SK-N-SH (cell line): ENCODE results near the gene RBCK1. TPM values are rescaled to one million over a fixed set of nuclear protein-coding genes. Genes with fewer than 3 reads are reported as not detected.
A peak's percentile ranks its signal among the peaks of the same experiment; 100 is the strongest.

ENCODE experiments used
- CTCF ChIA-PET: fragments of 300-600, 350-600 bp; formaldehyde crosslinking; extraction: SDS; loops from one replicate; lab custom pipeline; 2021; lab: Yijun Ruan, JAX
- POLR2A ChIA-PET: fragments of 350-600 bp; sonication (Branson Sonifier 250); formaldehyde crosslinking; extraction: SDS; loops from one replicate; lab custom pipeline; 2020; ENCODE audit warnings: antibody characterized with exemption, inconsistent platforms; lab: Yijun Ruan, JAX
- DNase-seq: peaks from one replicate; pipeline ENCODE4 v3.0.0; 2012
- H2AFZ ChIP-seq: fragments of 200-600 bp; sonication (generic); 2 replicates; pipeline ENCODE4 v1.8.1; 2016; ENCODE audit warnings: antibody characterized with exemption, mild to moderate bottlenecking, low read depth
- H3F3A ChIP-seq: fragments of 200-600 bp; sonication (generic); replicated peaks from 2 replicates; pipeline ENCODE3; 2016; ENCODE audit warnings: antibody characterized with exemption, mild to moderate bottlenecking; ENCODE audit not compliant: insufficient read depth
- H3K27ac ChIP-seq, 2 experiments: fragments of 200-500 bp in 1 of 2; fragments of 200-600 bp in 1 of 2; sonication (Bioruptor generic) in 1 of 2; sonication (generic), shearing (Covaris generic) in 1 of 2; 2 replicates each; pipeline versions ENCODE4 v1.5.1 to v1.6.1; 2014 to 2016; ENCODE audit warnings: low read depth in 2 of 2, inconsistent platforms in 1 of 2, low read length in 1 of 2, mild to moderate bottlenecking in 1 of 2, mixed read lengths in 1 of 2
- H3K27me3 ChIP-seq: fragments of 200-600 bp; sonication (generic), shearing (Covaris generic); 2 replicates; pipeline ENCODE4 v1.6.1; 2016; ENCODE audit warnings: mixed run types; ENCODE audit not compliant: insufficient read depth
- H3K36me3 ChIP-seq, 2 experiments: fragments of 200-500 bp in 1 of 2; fragments of 200-600 bp in 1 of 2; sonication (Bioruptor generic) in 1 of 2; sonication (generic) in 1 of 2; replicated peaks in 1 of 2; 2 replicates each; pipeline versions ENCODE3 to v1.5.1; 2014 to 2016; ENCODE audit warnings: low read length in 1 of 2, mild to moderate bottlenecking in 1 of 2; ENCODE audit not compliant: insufficient read depth in 2 of 2, control insufficient read depth in 1 of 2
- H3K4me1 ChIP-seq, 2 experiments: fragments of 200-500 bp in 1 of 2; fragments of 200-600 bp in 1 of 2; sonication (Bioruptor generic) in 1 of 2; sonication (generic), shearing (Covaris generic) in 1 of 2; 2 replicates each; pipeline versions ENCODE4 v1.5.1 to v1.6.1; 2014 to 2016; ENCODE audit warnings: low read depth in 1 of 2, low read length in 1 of 2, mixed run types in 1 of 2; ENCODE audit not compliant: insufficient read depth in 2 of 2, control insufficient read depth in 1 of 2
- H3K4me2 ChIP-seq: fragments of 200-600 bp; sonication (generic), shearing (Covaris generic); 2 replicates; pipeline ENCODE4 v1.6.1; 2017; ENCODE audit warnings: mixed run types
- H3K4me3 ChIP-seq, 2 experiments: fragments of 200-500 bp in 1 of 2; fragments of 200-600 bp in 1 of 2; sonication (Bioruptor generic) in 1 of 2; sonication (generic), shearing (Covaris generic) in 1 of 2; 2 replicates each; pipeline versions ENCODE4 v1.5.1 to v1.8.1; 2014 to 2016; ENCODE audit warnings: low read depth in 2 of 2, inconsistent platforms in 1 of 2, low read length in 1 of 2, mild to moderate bottlenecking in 1 of 2, mixed read lengths in 1 of 2, moderate library complexity in 1 of 2
- H3K79me2 ChIP-seq: fragments of 200-600 bp; sonication (generic); 2 replicates; pipeline ENCODE4 v1.8.1; 2017; ENCODE audit warnings: mild to moderate bottlenecking; ENCODE audit not compliant: insufficient read depth
- H3K9ac ChIP-seq: fragments of 200-600 bp; sonication (generic); 2 replicates; pipeline ENCODE4 v1.6.1; 2017; ENCODE audit warnings: mixed run types
- H3K9me2 ChIP-seq: fragments of 200-600 bp; sonication (generic); 2 replicates; pipeline ENCODE4 v1.6.1; 2017; ENCODE audit warnings: mixed run types
- H3K9me3 ChIP-seq: fragments of 200-600 bp; sonication (generic); 2 replicates; pipeline ENCODE4 v1.6.1; 2017; ENCODE audit warnings: mixed run types, mild to moderate bottlenecking, moderate library complexity
- H4K20me1 ChIP-seq: fragments of 200-600 bp; sonication (generic); 2 replicates; pipeline ENCODE4 v1.6.1; 2017; ENCODE audit warnings: mild to moderate bottlenecking, mixed run types; ENCODE audit not compliant: insufficient read depth
- EP300 ChIP-seq, 2 experiments: IDR thresholded peaks; 2 replicates each; pipeline versions ENCODE4 v1.4.0 to v1.6.1; 2012; ENCODE audit warnings: borderline replicate concordance in 1 of 2, low read depth in 1 of 2, low read length in 1 of 2
- GATA2 ChIP-seq: sonication (generic); formaldehyde crosslinking; IDR thresholded peaks from 2 replicates; pipeline ENCODE4 v1.5.0; 2020; ENCODE audit warnings: mild to moderate bottlenecking, missing genetic modification reagents
- POLR2AphosphoS5 ChIP-seq: IDR thresholded peaks from 2 replicates; pipeline ENCODE4 v1.6.1; 2012; ENCODE audit warnings: low read depth, low read length
- TEAD4 ChIP-seq: IDR thresholded peaks from 2 replicates; pipeline ENCODE4 v1.4.0; 2012; ENCODE audit warnings: mild to moderate bottlenecking, borderline replicate concordance; ENCODE audit not compliant: insufficient read depth
- WGBS: methylation state at CpG from one replicate; pipeline ENCODE4 v1.1.6; 2017; ENCODE audit warnings: low lambda C conversion rate; 5-methylcytosine and 5-hydroxymethylcytosine counted together
- polyA plus RNA-seq, 3 experiments: library from polyadenylated mRNA; depleted of rRNA; stranded (reverse); fragments of >200 nt; gene quantifications; 2 replicates each; pipeline ENCODE4 v1.2.3, GENCODE V29; 2012
- TF ChIP-seq, protein P1 (sequence below): fragments of 150-350 bp; IDR thresholded peaks from 2 replicates; pipeline ENCODE4 v1.6.1; 2017; ENCODE audit warnings: antibody characterized with exemption, low read length, low read depth, borderline replicate concordance
- TF ChIP-seq, protein P2 (sequence below): fragments of 150-350 bp; IDR thresholded peaks from 2 replicates; pipeline ENCODE4 v1.6.1; 2016; ENCODE audit warnings: mild to moderate bottlenecking, low read depth, low read length

Gene RBCK1
- polyA plus RNA-seq, 1 of the 3 experiments (the other 2 are of a cell fraction) = 105 TPM

DNA sequence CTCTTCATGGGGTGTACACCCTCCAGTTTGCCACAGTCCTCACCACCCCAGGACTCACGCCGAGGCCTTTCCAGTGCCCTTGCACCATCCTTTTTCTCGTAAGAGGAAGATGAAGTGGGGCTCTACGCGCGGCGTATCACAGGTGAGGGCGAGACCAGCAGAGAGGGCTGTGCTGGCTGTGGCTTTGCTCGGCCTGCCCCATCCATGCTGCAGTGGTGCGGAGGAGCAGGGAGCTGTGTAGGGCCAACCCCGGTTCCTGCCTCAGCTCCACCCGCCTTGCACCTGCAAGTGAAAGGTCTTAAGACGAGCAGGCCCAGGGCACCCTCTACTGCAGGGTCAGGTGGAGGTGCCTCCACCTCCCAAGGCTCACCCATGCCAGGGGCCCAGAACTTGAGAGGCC, 24.1 kb downstream of the RBCK1 start:
- Histone ChIP-seq H3K4me1 (peaks cover 0 to 5% of the 10 kb centered on the region in 2 experiments; a peak in 1 of 4 replicates), H3K4me2 (no peak overlapping the region), H3K27me3 (no peaks in the 10 kb centered on the region), H4K20me1 (peaks cover 3% of the 10 kb centered on the region; the same call in 1 of the 2 replicates), H3K4me3 (no peak overlapping the region), H3K36me3 (peaks cover 23 to 69% of the 10 kb centered on the region in 2 experiments), H3K79me2 (no peaks in the 10 kb centered on the region), H3K9me2 (no peaks in the 10 kb centered on the region), H3K9me3 (no peaks in the 10 kb centered on the region), H3F3A (peaks cover 16% of the 10 kb centered on the region), H3K9ac (no peak overlapping the region), H2AFZ (no peak overlapping the region), H3K27ac (no peak overlapping the region; a peak in 1 of 4 replicates)
- CTCF ChIA-PET = interaction anchor here (0.9 to 6.8 kb wide), 17 partner anchors 9 to 213 kb away, joined by 3 to 94 read pairs (median 7); partner anchors contain the start of gene TRIB3
- TF ChIP-seq, protein P1, sequence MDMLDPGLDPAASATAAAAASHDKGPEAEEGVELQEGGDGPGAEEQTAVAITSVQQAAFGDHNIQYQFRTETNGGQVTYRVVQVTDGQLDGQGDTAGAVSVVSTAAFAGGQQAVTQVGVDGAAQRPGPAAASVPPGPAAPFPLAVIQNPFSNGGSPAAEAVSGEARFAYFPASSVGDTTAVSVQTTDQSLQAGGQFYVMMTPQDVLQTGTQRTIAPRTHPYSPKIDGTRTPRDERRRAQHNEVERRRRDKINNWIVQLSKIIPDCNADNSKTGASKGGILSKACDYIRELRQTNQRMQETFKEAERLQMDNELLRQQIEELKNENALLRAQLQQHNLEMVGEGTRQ = no peak
- DNase-seq = no peak
- WGBS = 96% methylated on average over 12 of the region's 13 CpGs
- POLR2A ChIA-PET = interaction anchor here (0.8 to 1.8 kb wide), 2 partner anchors 51 to 84 kb away, joined by 4 to 10 read pairs; partner anchors contain the start of gene TRIB3

GRCh38 chr20:432677-433299, 24.7 kb downstream of the RBCK1 start:
- Histone ChIP-seq H3F3A (peaks cover 16% of the 10 kb centered on the region), H3K36me3 (peaks cover 21 to 69% of the 10 kb centered on the region in 2 experiments)
- CTCF ChIA-PET = interaction anchor here (1.4 to 6.8 kb wide), 7 partner anchors 10 to 212 kb away, joined by 5 to 94 read pairs (median 6); no protein-coding TSS in a partner anchor
- TF ChIP-seq TEAD4 (no peak), GATA2 (CRISPR knock-in tag) (no peak), EP300 (IDR thresholded peaks at IDR 0.05; ENCODE audit: borderline replicate concordance in 1 of 2, low read depth in 1 of 2, low read length in 1 of 2) (no peak), POLR2AphosphoS5 (peak; percentile 9; the same call in 1 of the 2 replicates)
- TF ChIP-seq, protein P2, sequence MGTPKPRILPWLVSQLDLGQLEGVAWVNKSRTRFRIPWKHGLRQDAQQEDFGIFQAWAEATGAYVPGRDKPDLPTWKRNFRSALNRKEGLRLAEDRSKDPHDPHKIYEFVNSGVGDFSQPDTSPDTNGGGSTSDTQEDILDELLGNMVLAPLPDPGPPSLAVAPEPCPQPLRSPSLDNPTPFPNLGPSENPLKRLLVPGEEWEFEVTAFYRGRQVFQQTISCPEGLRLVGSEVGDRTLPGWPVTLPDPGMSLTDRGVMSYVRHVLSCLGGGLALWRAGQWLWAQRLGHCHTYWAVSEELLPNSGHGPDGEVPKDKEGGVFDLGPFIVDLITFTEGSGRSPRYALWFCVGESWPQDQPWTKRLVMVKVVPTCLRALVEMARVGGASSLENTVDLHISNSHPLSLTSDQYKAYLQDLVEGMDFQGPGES = no peak
- TF ChIP-seq, all 33 proteins: peak for 1
- Histone ChIP-seq H2AFZ (no peak overlapping the region), H3K79me2 (no peaks in the 10 kb centered on the region), H3K9me3 (no peaks in the 10 kb centered on the region), H3K27me3 (no peaks in the 10 kb centered on the region), H3K4me1 (peaks cover 0 to 5% of the 10 kb centered on the region in 2 experiments; a peak in 1 of 4 replicates), H3K9ac (no peak overlapping the region), H3K27ac (no peak overlapping the region; a peak in 1 of 4 replicates), H3K9me2 (no peaks in the 10 kb centered on the region), H3K4me3 (no peak overlapping the region), H4K20me1 (peaks cover 3% of the 10 kb centered on the region; the same call in 1 of the 2 replicates), H3K4me2 (no peak overlapping the region)
- no peak for DNase-seq
- 98% methylated on average over 7 of the region's 11 CpGs for WGBS
- POLR2A ChIA-PET = interaction anchor here (1.8 kb wide), 1 partner anchor 51 kb away, joined by 10 read pairs; the partner anchor contains the start of gene TRIB3
